CD4-positive, alpha-beta T cell (primary cell): ENCODE data around the gene LDB2. TPM values are rescaled to one million over a fixed set of nuclear protein-coding genes. Genes with fewer than 3 reads are reported as not detected.

ENCODE experiments used
- ATAC-seq: fragments of 200-7000 bp; cut with Tn5 transposase; one replicate; pipeline ENCODE4 v1.10.0; 2022; ENCODE audit warnings: mild to moderate bottlenecking; ENCODE audit not compliant: poor library complexity
- CTCF ChIA-PET: fragments of 350-600 bp; sonication (Branson Sonifier 250); formaldehyde crosslinking; loops from one replicate; lab custom pipeline; 2021; ENCODE audit warnings: antibody characterized with exemption, inconsistent platforms; lab: Charles Lee
- POLR2A ChIA-PET: fragments of 350-600 bp; sonication (Branson Sonifier 250); formaldehyde crosslinking; loops from one replicate; lab custom pipeline; 2021; ENCODE audit warnings: antibody characterized with exemption, inconsistent platforms; lab: Charles Lee
- DNase-seq, 14 experiments: peaks; one replicate each; pipeline ENCODE4 v3.0.0-alpha.2; 2013 to 2020; ENCODE audit warnings: mixed read lengths in 2 of 14
- H3K27ac ChIP-seq, 2 donors: one replicate each; pipeline versions ENCODE4 v1.5.1 to v1.7.0; 2013; ENCODE audit warnings: low read length in 2 of 2, low read depth in 1 of 2, mild to moderate bottlenecking in 1 of 2
- H3K27me3 ChIP-seq, 2 experiments: 1 replicate in 1 of 2; 2 replicates in 1 of 2; pipeline versions ENCODE4 v1.6.1 to v1.7.0; 2013; ENCODE audit warnings: low read length in 2 of 2, control low read depth in 1 of 2, mild to moderate bottlenecking in 1 of 2, moderate library complexity in 1 of 2; ENCODE audit not compliant: insufficient read depth in 2 of 2, control insufficient read depth in 1 of 2
- H3K36me3 ChIP-seq: one replicate; pipeline ENCODE4 v1.6.1; 2013; ENCODE audit warnings: low read length, control low read depth; ENCODE audit not compliant: insufficient read depth
- H3K4me1 ChIP-seq: one replicate; pipeline ENCODE4 v1.6.1; 2013; ENCODE audit warnings: low read length, control low read depth; ENCODE audit not compliant: insufficient read depth
- H3K4me3 ChIP-seq: one replicate; pipeline ENCODE4 v1.5.1; 2013; ENCODE audit warnings: mild to moderate bottlenecking, low read length, moderate library complexity
- H3K9me3 ChIP-seq, 2 experiments: 1 replicate in 1 of 2; 2 replicates in 1 of 2; pipeline versions ENCODE4 v1.6.1 to v1.7.0; 2013; ENCODE audit warnings: low read length in 2 of 2, mild to moderate bottlenecking in 2 of 2, control low read depth in 1 of 2, moderate library complexity in 1 of 2; ENCODE audit not compliant: control insufficient read depth in 1 of 2, insufficient read depth in 1 of 2
- H3K27ac Mint-ChIP-seq: one replicate; pipeline ENCODE4 v1.8.0; 2020; ENCODE audit warnings: mixed read lengths
- H3K27me3 Mint-ChIP-seq: one replicate; pipeline ENCODE4 v1.8.0; 2021; ENCODE audit warnings: mixed read lengths
- H3K36me3 Mint-ChIP-seq: one replicate; pipeline ENCODE4 v1.8.0; 2021; ENCODE audit warnings: low read depth, mixed read lengths
- H3K4me1 Mint-ChIP-seq: one replicate; pipeline ENCODE4 v1.8.0; 2021; ENCODE audit warnings: low read depth, mixed read lengths
- H3K4me3 Mint-ChIP-seq: one replicate; pipeline ENCODE4 v1.8.0; 2020; ENCODE audit warnings: mild to moderate bottlenecking, mixed read lengths
- H3K9me3 Mint-ChIP-seq: one replicate; pipeline ENCODE4 v1.8.0; 2020; ENCODE audit warnings: mixed read lengths
- CTCF ChIP-seq: fragments of 200-600 bp; IDR thresholded peaks from one replicate; pipeline ENCODE4 v1.8.0; 2022; ENCODE audit warnings: antibody characterized with exemption, mild to moderate bottlenecking
- intact Hi-C, 2 experiments: fragments of 100-400 bp; cut with DNase I in 1 of 2; cut with micrococcal nuclease in 1 of 2; formaldehyde crosslinking; loops; one replicate each; pipeline versions ENCODE4 v1.15.1 to v1.9.0; 2023 to 2025; cut with DNase I, micrococcal nuclease
- total RNA-seq, 174 experiments: library from RNA in 2 of 174; stranded (reverse) in 2 of 174; gene quantifications; one replicate each; pipeline ENCODE4 v1.2.3 and lab custom pipeline; 2021 to 2026

LDB2 gene
- total RNA-seq, 2 experiments from 2014 or later: not detected

DNA sequence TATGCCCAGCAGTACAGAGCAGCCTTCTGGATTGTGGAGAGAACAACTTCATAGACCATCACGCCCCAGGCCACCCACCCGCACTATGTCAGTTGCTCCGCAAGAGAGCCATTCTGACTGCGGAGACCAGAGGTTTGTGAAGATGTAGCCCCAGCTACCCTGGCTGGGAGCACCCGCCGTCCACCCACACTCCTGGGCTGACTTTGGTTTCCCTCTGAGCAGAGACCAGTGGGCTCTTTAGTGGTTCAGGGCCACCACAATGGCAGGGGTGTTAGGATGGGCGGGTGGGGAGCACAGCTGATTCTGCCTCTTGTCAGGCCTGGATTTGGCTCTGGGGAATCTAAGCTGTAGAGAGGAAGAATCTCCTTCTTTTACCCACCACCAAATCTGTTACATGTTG, 313.4 kb downstream of the LDB2 start:
- Histone ChIP-seq H3K9me3 (peaks cover 0 to 6% of the 10 kb centered on the region in 2 experiments), H3K36me3 (no peaks in the 10 kb centered on the region), H3K27me3 (no peaks in the 10 kb centered on the region), H3K4me1 (no peaks in the 10 kb centered on the region), H3K4me3 (no peak overlapping the region), H3K27ac (no peak overlapping the region)
- ATAC-seq (no peak), DNase-seq (no peak)
- Mint-ChIP-seq H3K4me3 (no peak overlapping the region), H3K27ac (no peak overlapping the region), H3K9me3 (no peaks in the 10 kb centered on the region), H3K36me3 (no peaks in the 10 kb centered on the region), H3K4me1 (no peaks in the 10 kb centered on the region), H3K27me3 (no peaks in the 10 kb centered on the region)
- intact Hi-C loops: no loop called here
- no peak for TF ChIP-seq CTCF
- ChIA-PET CTCF (no interaction called here), POLR2A (no interaction called here)

DNA sequence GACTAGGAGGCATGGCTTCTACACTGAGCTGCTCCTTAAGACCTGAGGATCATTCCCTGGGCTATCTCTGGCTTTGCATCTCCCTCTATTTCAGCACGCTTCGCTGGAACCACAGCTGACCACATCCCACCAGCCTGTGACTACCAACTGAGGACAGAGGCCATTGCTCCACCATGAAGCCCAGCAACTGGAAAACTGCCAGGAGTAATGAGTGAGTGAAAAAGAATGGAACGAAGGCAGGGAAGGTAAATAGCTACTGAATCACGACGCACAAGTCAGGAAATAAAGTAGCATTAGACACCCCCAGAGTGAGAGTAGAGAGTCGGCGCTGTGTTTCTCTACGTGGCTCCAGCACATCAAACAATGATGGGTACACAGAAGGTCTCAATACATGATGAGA, 314.7 kb downstream of the LDB2 start:
- ChIA-PET CTCF (no interaction called here), POLR2A (no interaction called here)
- Mint-ChIP-seq H3K4me1 (no peaks in the 10 kb centered on the region), H3K27me3 (no peaks in the 10 kb centered on the region), H3K9me3 (no peaks in the 10 kb centered on the region), H3K27ac (no peak overlapping the region), H3K4me3 (no peak overlapping the region), H3K36me3 (no peaks in the 10 kb centered on the region)
- no peaks in the 10 kb centered on the region for H3K4me1 ChIP-seq
- H3K27me3 ChIP-seq: no peaks in the 10 kb centered on the region
- H3K27ac ChIP-seq: no peak overlapping the region
- no peak overlapping the region for H3K4me3 ChIP-seq
- intact Hi-C loops: no loop called here
- no peaks in the 10 kb centered on the region for H3K36me3 ChIP-seq
- H3K9me3 ChIP-seq: peaks cover 0 to 6% of the 10 kb centered on the region in 2 experiments
- no peak for DNase-seq
- TF ChIP-seq CTCF: no peak
- ATAC-seq: no peak

GRCh38 chr4:16582526-16582925, 315.9 kb downstream of the LDB2 start:
- Mint-ChIP-seq H3K9me3 (no peaks in the 10 kb centered on the region), H3K36me3 (no peaks in the 10 kb centered on the region), H3K27ac (no peak overlapping the region), H3K4me1 (no peaks in the 10 kb centered on the region), H3K27me3 (no peaks in the 10 kb centered on the region), H3K4me3 (no peak overlapping the region)
- H3K4me1 ChIP-seq: no peaks in the 10 kb centered on the region
- H3K9me3 ChIP-seq: peaks cover 0 to 6% of the 10 kb centered on the region in 2 experiments
- no peak for TF ChIP-seq CTCF
- no peak overlapping the region for H3K4me3 ChIP-seq
- ChIA-PET CTCF (no interaction called here), POLR2A (no interaction called here)
- no peaks in the 10 kb centered on the region for H3K36me3 ChIP-seq
- DNase-seq (no peak), ATAC-seq (no peak)
- H3K27ac ChIP-seq: no peak overlapping the region
- intact Hi-C loops: no loop called here
- H3K27me3 ChIP-seq: no peaks in the 10 kb centered on the region
